ENCODE data around the gene UGT1A1.

Gene UGT1A1

GRCh38 chr2:233758141-233758540, 1.9 kb upstream of the UGT1A1 start:
- DNase-seq (ENCODE audit: low spot score) = no peak

DNA sequence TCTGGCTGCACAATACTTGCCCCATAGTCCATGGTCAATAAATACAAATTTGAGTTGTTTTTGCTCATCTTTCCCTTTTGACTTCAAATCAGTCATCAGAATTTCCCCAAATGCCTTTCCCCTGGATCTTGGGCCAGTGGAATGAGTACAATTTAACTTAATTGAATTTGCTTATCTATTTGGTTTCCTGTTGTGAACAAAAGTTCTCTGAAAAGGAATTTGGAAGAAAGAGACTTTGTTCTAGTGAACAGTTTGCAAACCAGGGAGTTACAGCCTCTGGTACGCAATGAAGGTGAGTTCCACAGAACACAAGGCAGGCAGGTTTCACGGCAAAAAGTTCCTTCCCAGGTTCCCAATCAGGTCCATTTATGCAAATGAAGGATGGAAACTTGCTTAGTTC, 1.2 kb upstream of the UGT1A1 start:
- DNase-seq (ENCODE audit: low spot score) = no peak

- DNase-seq (ENCODE audit: low spot score) = no peak
Measured at GRCh38 chr2:233761040-233761769, 1.1 kb downstream of the UGT1A1 start.

GRCh38 chr2:233764264-233764663, 4.2 kb downstream of the UGT1A1 start:
- no peak for DNase-seq (ENCODE audit: low spot score)

DNA sequence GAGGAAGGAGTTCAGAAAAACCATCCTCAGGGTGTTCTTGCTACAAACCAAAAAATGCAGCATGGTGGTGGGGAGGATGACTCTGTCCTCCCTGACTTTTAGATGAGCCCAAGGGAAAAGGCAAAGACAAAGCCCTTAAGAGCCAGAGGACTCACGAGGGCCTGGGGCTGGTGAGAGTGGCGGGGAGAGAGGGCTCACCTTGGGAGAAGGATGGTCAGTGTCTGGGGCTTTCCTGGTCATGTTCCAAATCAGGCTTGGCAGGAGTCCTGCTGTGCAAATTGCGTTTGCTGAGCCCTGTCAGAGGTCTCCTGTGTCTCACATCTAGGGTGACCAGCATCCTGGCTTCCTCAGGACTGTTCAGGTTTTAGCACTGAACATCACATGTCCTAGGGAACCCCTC, 4.7 kb downstream of the UGT1A1 start:
- no peak for DNase-seq (ENCODE audit: low spot score)

DNA sequence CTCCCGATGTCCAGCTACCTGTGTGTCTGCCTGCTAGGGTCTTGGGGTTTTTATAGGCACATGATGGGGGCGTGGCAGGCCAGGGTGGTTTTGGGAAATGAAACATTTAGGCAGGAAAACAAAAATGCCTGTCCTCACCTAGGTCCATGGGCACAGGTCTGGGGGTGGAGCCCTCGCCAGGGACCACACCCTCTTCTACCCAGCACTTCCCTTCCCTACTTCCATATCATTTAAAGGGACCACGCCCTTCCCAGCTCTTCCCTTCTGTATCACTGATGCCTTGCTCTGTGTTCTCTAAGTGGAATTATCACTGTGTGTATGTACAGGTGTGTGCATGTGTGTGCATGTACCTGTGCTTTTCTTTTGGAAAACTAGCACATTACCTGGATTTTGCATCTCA, 6.3 kb downstream of the UGT1A1 start:
- DNase-seq (ENCODE audit: low spot score) = no peak

GRCh38 chr2:233768076-233768475, 8.0 kb downstream of the UGT1A1 start:
- DNase-seq (ENCODE audit: low spot score) = no peak

DNA sequence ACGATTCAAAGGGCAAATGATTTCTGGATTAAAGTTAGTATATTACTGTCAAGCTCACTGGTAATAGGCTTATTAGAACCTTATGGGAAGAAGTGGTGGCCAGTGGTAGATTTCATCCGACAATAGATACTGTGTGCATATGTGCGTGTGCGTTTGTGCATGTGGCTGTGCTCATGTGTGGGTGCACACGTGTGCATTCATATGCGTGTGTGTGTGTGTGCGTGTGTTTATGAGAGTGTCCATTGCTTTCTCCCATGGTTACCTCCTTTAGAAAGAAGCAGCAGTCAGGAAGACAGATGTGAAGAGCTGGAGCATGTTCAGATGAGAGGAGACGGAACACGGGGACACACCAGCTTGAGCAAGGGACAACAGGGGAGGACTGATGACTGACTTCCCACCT, 9.2 kb downstream of the UGT1A1 start:
- no peak for DNase-seq (ENCODE audit: low spot score)

- DNase-seq (ENCODE audit: low spot score) = no peak
Measured at GRCh38 chr2:233772153-233772552, 12.1 kb downstream of the UGT1A1 start.

GRCh38 chr2:233772583-233772982, 12.5 kb downstream of the UGT1A1 start:
- no peak for DNase-seq (ENCODE audit: low spot score)

DNA sequence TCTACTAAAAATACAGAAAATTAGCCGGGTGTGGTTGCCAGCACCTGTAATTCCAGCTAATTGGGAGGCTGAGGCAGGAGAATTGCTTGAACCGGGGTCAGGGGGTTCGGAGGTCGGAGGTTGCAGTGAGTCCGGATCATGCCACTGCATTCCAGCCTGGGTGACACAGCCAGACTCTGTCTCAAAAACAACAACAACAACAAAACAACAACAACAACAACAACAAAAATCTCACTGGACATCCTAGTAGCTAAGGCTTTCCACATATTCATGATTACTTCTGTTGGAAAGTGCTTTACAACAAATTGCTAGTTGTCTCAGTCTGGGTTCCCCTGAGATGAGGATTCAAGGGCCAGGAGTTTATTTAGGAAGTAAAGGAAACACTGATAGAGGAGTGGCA, 13.8 kb downstream of the UGT1A1 start:
- no peak for DNase-seq (ENCODE audit: low spot score)

- no peak for DNase-seq (ENCODE audit: low spot score)
Measured at GRCh38 chr2:233775414-233775813, 15.3 kb downstream of the UGT1A1 start.

- DNase-seq (ENCODE audit: low spot score) = no peak
Measured at GRCh38 chr2:233778030-233778429, 18.0 kb downstream of the UGT1A1 start, which contains the start of gene MROH2A. Gene MROH2A (plus strand): TSS chr2:233778330. CDS start chr2:233779359, 1,029 bp downstream.

DNA sequence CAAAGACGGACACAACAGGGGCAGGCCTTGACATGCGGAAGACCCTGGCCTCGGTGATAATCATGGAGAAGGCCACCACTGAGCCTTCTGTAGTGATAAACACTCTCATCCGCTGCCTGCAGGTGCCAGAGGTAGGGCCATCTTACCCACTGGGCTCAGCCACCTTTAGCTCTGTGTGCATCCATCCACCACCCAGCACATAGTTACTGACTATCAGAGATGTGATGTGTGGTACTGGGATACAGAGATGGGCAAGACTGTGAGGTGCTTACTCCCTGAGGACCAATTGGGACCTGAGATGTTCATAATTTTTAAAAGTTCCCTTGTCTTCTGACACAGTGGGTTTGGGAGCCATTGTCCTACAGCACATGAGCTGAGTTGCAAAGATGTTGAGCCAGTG, 19.7 kb downstream of the UGT1A1 start:
- DNase-seq (ENCODE audit: low spot score) = no peak

- DNase-seq (ENCODE audit: low spot score) = no peak
Measured at GRCh38 chr2:233780771-233781170, 20.7 kb downstream of the UGT1A1 start.

- DNase-seq (ENCODE audit: low spot score) = no peak
Measured at GRCh38 chr2:233789554-233789953, 29.5 kb downstream of the UGT1A1 start.

GRCh38 chr2:233791151-233791882, 31.2 kb downstream of the UGT1A1 start:
- no peak for DNase-seq (ENCODE audit: low spot score)

DNA sequence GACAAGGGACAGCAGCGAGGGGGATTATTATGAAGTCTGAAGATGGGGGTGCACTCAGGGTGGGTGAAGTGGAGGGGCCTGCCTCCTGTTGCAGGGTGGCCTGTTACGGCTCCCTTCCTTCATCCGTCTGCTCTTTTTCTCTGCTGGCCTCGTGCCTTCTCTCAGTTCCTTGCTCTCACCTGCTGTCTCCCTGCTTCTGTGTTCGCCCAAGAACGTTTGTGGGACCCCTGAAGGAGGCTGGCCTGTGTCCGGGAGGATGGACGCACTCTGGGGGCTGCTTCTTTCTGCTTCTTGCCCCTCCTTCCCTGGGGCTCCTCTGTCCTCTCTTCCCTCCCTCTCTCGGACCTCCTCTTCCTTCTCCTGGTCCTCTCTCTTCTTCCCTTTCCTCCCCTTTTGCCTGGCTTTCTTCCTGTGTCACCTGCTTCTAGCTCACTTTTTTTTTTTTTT, 31.8 kb downstream of the UGT1A1 start:
- no peak for DNase-seq (ENCODE audit: low spot score)

DNA sequence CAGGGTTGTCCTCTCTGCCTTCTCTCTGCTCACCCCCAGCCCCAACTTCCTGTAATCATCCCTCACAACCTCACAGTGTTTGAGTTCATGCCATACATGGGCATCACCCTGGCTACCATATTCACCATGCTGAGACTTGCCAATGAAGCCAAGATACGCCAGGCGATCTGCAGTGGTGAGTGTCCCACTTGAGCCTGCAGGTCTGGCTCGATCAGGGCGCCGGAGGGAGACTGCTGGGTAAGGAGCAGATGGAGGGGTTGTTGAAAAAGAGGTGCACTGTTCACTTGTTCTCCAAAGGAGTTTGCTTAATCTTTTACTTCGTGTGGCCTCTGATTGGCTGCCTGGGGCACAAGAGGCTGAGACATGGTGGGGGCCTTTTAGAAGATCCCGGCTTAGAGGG, 32.6 kb downstream of the UGT1A1 start:
- no peak for DNase-seq (ENCODE audit: low spot score)

- DNase-seq (ENCODE audit: low spot score) = no peak
Measured at GRCh38 chr2:233793465-233794127, 33.5 kb downstream of the UGT1A1 start.

DNA sequence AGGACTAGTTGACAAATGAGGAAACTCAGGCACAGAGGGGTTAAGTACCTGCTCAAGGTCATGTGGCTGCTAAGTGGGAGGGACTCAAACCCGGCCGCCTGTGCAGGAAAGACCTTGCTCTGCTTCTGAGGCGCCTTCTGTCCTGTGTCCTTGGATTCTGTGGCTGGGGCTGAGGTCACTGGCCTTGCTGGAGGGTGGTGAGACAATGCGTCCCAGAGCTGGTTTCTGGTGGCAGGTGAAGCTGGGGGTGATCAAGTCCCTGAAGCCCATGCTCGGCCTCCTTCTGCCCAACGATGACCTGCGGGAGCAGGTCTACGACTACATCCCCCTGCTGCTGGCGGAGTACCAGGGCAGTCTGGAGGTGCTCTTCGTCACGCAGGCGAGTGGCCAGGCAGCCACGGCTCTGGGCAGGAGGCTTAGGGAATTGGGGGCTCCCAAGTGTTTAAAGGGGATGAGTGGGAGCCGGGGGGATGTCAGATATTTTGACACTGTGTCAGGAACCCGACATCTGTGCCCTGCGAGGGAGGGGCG, 34.1 kb downstream of the UGT1A1 start:
- no peak for DNase-seq (ENCODE audit: low spot score)

DNA sequence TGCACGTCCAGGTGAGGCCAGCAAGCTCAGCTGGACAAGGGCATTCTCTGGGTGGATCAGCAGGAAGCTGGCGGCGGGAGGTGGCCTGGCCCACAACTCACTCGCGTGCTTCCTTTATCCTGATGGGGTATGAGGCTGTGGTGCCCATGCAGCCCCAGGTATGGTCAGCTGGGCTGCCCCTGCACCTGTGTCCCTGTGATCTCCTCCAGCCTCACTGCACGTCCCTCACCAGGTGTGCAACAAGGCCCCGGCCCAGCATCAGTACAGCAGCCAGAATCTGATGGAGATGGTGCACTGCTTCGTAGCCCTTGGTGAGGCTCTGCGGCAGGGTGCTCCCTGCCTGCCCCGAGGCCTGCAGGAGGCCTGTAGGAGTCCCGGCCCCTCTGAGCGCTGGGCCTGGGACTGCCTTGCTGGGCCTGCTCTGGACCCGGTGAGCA, 35.7 kb downstream of the UGT1A1 start:
- DNase-seq (ENCODE audit: low spot score) = no peak

- no peak for DNase-seq (ENCODE audit: low spot score)
Measured at GRCh38 chr2:233796254-233796653, 36.2 kb downstream of the UGT1A1 start.
